ENCODE measurements around the gene ADAMTS19.
"Not testable (repeated sequence)": the region's sequence is repeated elsewhere in the genome, so short reads cannot be mapped to it uniquely, and the experiment has no call there.

Gene ADAMTS19, protein sequence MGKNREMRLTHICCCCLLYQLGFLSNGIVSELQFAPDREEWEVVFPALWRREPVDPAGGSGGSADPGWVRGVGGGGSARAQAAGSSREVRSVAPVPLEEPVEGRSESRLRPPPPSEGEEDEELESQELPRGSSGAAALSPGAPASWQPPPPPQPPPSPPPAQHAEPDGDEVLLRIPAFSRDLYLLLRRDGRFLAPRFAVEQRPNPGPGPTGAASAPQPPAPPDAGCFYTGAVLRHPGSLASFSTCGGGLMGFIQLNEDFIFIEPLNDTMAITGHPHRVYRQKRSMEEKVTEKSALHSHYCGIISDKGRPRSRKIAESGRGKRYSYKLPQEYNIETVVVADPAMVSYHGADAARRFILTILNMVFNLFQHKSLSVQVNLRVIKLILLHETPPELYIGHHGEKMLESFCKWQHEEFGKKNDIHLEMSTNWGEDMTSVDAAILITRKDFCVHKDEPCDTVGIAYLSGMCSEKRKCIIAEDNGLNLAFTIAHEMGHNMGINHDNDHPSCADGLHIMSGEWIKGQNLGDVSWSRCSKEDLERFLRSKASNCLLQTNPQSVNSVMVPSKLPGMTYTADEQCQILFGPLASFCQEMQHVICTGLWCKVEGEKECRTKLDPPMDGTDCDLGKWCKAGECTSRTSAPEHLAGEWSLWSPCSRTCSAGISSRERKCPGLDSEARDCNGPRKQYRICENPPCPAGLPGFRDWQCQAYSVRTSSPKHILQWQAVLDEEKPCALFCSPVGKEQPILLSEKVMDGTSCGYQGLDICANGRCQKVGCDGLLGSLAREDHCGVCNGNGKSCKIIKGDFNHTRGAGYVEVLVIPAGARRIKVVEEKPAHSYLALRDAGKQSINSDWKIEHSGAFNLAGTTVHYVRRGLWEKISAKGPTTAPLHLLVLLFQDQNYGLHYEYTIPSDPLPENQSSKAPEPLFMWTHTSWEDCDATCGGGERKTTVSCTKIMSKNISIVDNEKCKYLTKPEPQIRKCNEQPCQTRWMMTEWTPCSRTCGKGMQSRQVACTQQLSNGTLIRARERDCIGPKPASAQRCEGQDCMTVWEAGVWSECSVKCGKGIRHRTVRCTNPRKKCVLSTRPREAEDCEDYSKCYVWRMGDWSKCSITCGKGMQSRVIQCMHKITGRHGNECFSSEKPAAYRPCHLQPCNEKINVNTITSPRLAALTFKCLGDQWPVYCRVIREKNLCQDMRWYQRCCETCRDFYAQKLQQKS

DNA sequence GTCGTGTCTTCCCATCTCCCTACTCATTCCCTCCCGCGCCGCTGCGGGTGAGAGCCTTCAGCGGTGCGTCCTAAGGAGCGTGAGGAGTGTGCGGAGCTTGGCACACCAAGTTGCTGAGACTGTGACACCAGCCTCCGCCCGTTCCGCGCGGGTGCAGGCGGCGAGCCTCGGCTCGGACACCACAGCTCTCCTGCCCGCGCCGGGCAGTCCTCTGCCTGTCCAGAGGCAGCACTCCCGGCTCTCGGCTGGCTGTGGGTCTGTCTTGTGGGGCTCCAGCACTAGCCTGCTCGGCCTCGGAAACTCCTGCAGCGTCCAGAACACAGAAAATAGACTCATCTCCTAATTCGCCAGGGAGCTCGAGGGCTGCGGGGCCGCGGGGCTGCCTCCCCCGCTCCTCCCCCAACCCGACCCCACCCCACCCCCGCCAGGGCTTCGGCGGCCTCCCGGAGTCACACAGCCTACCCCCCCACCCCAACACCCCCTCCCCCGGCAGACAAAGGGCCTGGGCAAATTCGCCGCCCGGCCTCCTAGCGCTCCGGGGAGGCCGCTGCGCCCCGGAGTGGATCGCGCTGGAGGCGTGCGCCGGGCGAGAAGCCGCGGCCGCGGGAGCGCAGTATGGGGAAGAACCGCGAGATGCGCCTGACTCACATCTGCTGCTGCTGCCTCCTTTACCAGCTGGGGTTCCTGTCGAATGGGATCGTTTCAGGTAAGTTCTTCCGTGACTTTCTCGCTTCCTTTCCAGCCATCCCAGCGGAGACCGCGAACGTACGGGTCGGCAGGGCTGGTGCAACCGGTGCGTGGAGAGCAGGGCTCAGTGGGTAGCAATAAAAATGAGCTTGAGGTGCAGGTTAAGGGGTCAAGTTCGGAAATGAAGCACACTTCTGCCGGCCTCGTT lies at the start of gene ADAMTS19:
Gene ADAMTS19, plus strand, starts transcription at position 522 of the 895 bp plus-strand sequence. Its CDS starts 94 bp downstream, at position 616.
- no peak for DNase-seq

DNA sequence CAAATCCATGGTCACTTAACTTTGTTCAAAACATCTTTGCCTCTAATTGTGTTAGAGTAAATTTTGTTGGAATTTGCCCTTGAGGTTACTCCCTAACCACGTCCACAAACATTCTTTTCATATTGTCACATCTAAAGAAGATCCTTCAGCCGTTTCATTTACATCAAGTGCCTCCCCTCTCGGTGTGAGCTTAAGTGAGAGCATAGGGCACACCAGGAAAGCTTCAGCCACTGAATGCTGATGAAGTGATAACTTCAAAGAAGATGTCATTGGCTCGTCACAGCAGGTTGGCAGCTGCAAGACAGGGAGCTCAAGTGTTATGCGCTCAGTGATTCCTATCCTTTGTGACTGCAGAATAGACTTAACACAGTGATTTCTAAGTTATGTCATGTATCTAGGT lies 49.6 kb upstream of the ADAMTS19 start:
- DNase-seq: peak; percentile 6 to 7

DNA sequence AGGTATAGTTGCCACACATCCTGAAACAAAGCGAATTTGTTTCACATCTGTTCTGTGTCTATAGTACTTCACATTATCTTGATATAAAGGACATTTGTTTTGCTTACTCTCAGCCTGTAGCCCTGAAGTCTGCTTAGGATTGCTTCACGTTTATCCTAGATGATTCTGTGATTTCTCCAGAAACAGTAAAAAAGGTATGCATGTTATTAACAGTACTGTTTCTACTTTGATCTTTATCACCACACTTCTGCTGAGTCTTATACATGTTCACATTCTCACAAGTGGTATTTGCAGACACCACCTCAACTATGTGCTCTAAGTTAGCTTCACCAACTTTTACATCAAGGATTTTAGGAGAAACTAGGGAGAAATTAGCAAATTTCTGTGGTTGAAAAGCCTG lies 47.4 kb upstream of the ADAMTS19 start:
- DNase-seq: no peak

DNA sequence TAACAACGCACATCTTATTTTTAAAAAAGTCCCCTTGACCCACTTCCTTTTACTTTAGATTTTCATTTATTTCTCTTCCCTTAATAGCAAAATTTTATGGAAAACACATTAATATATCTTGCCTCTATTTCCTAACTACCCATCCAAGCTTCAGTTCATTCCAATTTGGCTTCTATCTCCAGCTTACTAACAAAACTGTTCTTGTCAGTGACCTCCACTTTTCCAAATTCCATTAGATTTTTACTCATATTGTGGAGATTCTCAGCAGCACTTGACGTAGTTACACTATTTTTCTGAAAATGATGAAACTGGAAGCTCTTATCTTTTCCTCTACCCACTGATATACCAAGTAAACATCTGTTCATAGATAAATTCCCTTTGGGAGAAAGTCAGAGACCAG lies 46.5 kb upstream of the ADAMTS19 start:
- no peak for DNase-seq

DNA sequence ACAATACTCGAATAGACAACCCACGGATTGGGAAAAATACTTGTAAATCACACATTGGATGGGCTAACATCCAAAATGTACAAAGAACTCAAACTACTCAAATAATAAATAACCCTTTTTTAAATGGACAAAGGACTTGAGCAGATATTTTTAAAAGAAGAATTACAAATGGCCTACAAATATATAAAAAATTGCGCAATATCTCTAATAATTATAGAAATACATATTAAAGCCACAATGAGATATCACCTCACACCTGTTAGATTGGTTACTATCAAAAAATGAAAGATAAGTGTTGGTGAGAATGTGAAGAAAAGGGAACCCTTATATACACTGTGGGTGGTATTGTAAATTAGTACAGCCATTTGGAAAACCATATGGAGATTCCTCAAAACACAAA lies 40.8 kb upstream of the ADAMTS19 start:
- DNase-seq: no peak

DNA sequence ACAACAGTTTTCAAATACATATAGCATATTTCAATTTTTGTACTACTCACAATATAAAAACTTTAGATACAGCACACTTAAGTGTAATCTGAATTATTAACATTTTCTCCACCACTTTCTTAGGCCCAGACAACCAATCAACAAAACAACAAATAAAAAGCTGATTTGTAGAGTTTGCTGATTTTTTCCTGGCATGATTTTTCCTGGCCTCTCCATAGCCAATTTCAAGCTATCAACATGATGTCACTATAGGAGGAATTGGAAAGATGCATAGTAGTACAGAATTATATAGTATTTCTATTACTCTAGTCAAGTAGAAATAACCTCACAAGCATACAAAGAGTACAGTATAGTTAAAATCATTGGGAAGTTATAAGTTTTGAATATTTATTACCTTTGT lies 35.1 kb upstream of the ADAMTS19 start:
- DNase-seq: no peak

DNA sequence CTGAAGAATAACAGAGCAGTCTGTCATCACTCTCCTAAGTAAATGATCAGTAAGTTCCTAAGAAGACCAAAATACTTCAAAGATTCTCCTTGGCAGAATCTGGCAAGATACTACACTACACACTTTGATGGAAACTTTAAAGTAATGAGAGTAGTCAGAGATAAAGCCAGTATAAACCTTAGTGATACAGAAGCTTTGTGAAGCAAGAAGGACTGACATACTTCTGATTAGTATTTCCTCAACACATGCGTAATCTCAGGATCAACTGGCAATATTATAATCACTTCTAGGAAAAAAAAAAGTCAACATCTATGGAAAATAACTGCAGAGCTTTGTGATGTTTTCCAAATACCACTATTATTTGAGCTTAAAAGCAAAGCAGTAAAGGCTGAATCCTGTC lies 34.0 kb upstream of the ADAMTS19 start:
- no peak for DNase-seq

DNA sequence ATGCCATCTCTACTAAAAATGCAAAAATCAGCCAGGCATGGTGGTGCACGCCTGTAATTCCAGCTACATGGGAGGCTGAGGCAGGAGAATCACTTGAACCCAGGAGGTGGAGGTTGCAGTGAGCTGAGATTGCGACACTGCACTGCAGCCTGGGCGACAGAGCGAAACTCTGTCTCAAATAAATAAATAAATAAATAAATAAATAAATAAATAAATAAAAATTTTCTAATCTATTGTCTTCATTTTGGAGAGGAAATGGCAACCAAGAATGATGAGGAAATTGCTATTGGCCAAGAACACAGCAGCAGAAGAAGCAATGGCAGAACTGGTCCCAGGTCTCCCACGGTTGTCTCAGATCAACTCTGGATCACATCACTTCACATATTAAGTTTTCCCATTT lies 31.5 kb upstream of the ADAMTS19 start:
- DNase-seq: not testable (repeated sequence)

DNA sequence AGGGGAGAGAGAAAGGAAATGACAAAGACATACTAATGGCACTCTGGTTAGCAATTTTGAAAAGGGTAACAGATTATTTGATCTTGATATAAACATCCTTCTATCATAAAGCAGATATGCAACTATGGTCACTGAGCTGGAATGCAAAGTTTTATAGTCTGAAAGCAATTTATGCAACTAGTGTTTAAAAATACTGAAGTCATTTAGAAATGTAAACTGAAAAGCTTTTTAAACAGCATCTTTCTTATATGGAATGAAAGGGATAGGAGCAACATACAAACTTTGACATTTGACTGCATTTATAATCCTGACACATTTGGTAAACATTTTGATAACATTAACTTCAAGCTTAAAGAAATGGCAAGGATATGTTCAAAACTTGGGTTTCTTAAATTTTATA lies 28.7 kb upstream of the ADAMTS19 start:
- DNase-seq: no peak

DNA sequence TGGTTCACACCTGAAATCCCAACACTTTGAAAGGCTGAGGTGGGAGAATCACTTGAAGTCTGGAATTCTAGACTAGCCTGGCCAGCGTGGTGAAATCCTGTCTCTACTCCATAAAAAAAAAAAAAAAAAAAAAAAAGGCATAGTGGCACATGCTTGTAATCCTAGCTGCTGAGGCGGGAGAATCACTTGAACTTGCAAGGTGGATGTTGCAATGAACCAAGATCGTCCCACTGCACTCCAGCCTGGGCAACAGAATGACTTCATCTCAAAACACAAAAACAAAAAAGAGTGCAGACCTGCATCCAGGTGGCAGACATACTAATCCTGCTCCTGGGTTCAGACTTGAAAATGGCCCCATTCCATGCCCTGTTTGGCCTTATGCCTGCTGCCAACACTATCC lies 21.8 kb upstream of the ADAMTS19 start:
- DNase-seq: no peak

DNA sequence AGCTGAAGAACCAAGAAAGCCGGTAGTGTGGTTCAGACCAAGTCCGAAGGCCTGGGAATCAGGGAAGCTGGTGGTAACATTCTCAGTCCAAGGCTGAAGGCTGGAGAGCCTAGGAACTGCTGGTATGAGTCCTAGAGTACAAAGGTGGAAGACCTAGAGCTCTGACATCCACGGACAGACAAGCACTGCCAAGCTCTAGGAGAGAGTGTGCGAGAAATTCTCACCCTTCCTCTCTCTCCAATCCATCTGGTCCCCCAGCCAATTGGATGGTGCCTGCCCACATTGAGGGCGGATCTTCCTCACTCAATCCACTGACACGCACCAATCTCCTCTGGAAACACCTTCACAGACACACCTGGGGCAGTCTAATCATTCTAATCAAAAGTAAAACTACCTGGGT lies 19.7 kb upstream of the ADAMTS19 start:
- DNase-seq: no peak

DNA sequence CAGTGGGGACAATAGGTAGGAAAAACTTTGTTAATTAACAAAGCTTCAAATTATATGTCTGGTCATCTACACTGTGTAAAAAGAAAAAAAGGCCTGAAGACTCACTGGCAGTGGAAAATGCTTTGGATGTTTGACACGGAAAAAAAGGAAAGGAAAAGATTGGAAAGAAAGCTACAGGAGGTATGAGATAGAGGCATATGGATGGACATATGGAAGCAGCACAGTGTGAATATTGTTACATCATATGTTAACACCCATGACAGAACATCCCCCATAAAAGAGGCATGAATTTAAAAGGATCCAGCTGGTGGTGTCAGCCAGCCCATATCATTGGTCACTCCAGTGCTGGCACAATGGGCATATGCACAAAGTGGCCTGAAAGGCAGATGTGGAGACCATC lies 19.0 kb upstream of the ADAMTS19 start:
- DNase-seq: no peak

DNA sequence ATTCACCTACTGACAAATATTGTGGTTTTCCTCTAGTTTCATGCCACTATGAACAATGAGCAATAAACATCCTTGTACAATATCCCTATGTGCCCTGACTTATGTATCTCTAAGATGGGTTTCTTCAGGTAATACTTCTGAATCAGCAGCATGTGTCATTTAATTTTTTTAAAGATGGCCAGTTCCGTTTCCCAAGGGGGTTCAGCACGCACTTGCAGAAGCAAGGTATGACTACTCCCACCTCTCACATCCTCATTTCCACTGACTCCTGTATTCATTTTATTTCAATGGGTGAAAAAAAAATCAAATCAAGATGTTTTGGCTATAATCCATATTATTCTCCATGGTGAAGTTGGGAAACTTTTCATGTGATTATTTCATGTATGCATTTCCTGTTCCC lies 14.7 kb upstream of the ADAMTS19 start:
- DNase-seq: no peak

DNA sequence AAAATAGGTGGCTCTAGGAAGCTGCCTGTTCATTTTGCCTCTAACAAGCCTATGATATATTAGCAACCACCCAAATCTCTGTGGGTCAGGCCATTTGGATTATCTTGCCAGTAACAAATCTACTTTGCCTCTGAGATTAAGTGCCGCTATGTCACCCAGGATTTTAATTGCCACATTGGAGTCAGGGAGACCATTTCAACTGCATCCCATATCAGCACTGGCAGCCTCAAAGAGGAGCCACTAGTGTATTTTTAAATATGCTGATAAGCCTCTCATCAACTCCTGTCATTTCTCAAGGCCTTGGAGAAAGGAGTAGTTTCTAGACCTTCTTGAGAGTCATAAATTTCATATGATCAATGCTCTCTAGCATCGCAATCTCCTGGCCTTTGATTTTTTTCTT lies 12.1 kb upstream of the ADAMTS19 start:
- no peak for DNase-seq

DNA sequence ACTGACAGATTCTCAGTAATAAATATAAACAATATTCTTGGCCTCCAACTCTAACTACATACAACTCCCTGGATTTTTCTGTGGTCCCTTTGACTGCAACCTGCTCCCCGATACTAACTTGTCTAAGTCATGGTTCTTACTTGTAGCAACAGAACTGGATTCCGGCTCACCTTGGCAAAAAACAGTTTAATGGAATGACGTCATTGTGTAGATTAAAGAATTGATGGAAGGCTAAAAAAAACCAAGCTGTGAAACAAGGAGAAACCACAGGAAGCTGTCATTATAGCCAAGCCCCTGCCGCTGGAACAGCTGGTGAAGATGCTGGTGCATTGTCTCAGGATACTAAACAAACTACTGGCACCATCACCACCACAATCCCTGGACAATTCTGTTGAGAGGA lies 11.4 kb upstream of the ADAMTS19 start:
- DNase-seq: no peak

DNA sequence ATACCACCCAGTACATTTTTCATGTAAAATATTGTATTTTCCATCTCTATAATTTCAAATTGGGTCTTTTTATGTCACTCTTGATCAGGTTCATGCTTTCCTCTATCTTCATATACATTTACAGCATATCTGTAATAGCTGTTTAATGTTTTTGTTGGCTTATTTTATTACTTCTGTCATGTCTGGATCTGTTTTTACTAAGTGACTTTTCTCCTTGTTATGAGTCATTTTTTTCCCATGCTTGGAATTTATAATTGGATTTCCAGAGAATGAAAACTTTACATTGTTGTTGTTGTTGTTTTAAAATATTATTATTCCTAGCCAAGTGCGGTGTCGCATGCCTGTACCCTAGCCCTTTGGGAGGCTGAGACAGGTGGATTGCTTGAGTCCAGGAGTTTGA lies 5.6 kb upstream of the ADAMTS19 start:
- DNase-seq: no peak

DNA sequence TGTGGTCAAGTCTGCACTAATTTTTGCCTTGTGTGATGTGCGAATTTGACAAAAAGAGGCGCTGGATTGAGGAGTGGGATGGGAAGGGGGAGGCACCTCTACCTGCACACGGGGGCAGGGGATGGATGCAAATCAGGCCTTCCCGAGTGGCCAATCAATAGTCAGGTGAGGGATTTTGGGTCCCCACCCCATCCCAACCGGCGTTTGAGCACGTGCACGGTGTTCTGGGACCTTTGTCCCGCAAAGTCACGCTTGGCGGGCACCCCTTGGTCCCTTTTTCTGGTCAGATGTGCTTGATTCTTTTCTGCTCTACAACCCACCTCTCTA lies 685 bp upstream of the ADAMTS19 start:
- no peak for DNase-seq

DNA sequence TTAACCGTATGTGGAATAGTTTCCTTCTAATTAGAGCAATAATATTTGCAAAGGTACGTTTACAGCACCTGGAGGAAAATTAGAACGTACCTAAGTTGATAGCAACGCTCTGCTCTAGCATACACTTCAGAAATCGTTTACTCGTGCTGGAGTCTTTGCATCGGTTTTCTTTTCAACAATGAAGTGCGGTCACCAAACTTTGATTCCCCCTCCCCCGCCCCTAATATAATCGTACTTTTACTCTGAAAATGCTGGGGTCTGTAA lies 506 bp downstream of the ADAMTS19 start:
- no peak for DNase-seq

DNA sequence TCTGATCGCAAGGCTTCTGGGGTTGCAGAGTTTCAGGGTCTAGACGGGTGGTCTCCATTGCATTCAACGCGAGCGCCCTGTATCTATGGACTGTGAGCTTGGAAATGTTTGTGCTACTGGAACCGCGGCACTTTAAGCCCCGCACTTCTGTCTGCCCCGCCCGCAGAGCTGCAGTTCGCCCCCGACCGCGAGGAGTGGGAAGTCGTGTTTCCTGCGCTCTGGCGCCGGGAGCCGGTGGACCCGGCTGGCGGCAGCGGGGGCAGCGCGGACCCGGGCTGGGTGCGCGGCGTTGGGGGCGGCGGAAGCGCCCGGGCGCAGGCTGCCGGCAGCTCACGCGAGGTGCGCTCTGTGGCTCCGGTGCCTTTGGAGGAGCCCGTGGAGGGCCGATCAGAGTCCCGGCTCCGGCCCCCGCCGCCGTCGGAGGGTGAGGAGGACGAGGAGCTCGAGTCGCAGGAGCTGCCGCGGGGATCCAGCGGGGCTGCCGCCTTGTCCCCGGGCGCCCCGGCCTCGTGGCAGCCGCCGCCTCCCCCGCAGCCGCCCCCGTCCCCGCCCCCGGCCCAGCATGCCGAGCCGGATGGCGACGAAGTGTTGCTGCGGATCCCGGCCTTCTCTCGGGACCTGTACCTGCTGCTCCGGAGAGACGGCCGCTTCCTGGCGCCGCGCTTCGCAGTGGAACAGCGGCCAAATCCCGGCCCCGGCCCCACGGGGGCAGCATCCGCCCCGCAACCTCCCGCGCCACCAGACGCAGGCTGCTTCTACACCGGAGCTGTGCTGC lies 1.0 kb downstream of the ADAMTS19 start:
- no peak for DNase-seq

DNA sequence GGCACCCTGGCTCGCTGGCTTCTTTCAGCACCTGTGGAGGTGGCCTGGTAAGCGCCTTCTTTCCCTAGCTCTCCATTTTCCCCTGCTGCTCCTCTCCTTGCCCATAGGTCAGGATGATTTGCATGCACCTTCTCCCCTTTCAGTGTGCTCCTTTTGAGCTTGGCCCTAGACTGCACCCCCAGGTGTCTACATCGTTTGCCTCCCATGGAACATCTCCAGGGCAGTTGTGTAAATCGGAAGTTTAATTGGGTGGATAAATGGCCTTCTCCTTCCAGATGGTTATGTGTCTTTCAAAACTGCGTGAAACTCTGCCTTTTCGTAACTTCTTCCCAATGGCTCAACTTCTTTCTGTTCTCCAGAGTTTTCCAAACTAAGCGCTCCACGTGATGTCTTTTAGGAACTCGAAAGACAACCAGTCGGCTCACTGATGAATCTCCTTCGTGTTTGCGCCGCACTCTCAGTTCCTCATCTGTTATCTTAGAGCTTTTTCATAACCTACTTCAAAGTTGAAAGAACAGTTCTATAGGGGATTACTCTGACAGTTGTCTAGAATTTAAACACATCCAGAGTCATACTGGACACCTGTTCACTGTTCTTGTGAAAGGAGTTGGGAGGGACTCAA lies 1.7 kb downstream of the ADAMTS19 start:
- DNase-seq: no peak

DNA sequence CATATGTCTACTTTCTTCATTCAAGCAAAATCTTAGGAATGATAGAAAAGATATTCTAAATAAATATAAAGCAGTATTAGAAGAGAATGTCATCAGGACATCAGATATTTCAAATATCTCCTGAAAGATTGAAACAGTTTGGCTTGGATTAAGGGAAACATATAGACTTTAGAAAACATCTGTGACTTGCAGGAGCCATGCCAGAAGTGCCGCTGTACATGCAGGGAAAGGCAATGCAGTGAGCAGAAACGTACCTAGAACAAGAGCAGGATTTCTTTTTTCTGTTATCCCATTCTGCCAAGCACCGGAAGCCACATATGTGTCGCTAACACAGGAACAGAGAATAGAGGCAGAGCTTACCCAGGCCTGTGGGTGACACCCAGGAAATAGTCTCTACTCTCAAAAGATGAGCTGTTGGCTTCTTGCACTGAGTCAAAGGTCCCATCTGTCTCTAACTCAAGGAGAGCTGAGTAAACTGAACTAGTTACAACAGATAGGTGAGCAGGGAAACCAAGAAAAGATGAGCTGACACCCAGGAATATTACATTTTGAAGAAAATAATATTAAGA lies 5.8 kb downstream of the ADAMTS19 start:
- no peak for DNase-seq
